ENCODE results near the gene ARHGAP44.

The ARHGAP44 gene

DNA sequence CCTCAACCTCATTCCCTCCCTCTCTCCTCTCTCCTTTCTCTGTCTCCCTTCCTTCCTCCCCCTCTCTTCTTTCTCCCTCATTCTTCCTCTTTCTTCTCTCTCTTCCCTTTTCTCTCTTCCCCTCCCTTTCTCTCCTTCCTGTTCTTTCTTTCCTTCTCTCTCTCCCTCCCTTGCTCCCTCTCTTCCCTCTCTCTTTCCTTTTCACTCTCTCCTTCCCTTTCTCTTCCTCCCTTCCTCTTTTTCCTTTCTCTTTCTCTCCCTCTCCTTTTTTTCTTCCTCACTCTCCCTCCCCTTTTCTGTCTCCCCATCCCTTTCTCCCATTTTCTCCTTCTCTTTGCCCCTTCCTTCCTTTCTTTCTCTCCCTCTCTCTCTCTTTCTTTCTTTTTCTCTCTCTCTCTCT lies 236.4 kb downstream of the ARHGAP44 start:
- no peak for DNase-seq (ENCODE audit: low read depth)

DNA sequence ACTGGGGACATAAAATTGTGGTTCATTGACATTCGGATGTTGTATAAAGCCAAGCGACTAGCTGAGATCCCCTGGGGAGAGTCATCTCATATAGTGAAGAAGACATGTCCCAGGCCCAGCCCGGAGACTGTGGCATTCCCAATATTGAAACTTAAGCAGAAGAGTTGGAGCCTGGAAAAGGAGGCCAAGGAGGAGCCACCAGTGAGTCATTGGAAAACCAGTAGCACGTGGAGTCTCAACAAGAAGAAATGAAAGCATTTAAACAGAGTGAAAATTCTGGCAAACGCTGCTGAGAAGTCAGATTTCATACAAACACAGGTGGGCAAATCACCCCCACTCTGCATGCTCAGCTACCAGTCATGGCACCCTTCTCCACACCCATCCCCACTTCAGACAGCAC lies 237.9 kb downstream of the ARHGAP44 start:
- DNase-seq (ENCODE audit: low read depth), result no peak

DNA sequence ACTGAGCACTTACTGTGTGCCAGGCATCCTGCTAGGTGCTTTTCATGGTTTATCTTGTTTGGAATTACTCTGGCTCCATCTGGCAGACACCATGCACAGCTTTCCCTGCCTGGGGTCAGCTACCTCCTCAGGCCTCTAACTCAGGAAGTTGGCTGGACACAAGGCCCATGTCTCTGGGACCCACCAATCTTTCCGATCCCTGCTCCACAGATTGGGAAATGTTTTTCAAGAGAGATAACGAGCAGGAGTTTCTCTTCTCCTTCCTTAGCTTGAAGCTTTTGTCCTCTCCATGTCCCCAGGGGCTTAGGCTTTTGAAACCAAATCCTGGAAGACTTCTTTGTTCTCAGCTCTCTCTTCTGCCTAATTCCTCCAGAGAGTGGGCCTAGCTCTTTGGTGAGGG lies 240.0 kb downstream of the ARHGAP44 start:
- DNase-seq (ENCODE audit: low read depth), result no peak

DNA sequence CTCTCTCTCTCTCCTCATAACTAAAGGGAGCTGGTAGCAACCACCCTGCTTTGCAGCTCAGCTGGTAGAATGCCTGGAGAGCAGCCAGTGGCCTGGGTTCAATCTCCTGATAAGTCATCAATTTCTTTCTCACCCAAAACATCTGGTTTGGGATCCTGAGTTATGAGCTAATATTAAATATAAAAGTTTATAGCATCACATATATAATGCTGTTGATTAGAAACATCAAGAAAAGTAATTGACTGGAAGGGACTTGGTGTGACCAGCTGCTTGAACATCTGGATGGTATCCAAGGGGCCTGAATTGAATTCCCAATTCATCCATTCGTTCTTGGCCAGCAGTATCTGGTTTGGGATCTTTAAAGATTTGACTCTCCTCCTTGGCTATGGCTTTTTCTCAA lies 240.8 kb downstream of the ARHGAP44 start:
- no peak for DNase-seq (ENCODE audit: low read depth)

DNA sequence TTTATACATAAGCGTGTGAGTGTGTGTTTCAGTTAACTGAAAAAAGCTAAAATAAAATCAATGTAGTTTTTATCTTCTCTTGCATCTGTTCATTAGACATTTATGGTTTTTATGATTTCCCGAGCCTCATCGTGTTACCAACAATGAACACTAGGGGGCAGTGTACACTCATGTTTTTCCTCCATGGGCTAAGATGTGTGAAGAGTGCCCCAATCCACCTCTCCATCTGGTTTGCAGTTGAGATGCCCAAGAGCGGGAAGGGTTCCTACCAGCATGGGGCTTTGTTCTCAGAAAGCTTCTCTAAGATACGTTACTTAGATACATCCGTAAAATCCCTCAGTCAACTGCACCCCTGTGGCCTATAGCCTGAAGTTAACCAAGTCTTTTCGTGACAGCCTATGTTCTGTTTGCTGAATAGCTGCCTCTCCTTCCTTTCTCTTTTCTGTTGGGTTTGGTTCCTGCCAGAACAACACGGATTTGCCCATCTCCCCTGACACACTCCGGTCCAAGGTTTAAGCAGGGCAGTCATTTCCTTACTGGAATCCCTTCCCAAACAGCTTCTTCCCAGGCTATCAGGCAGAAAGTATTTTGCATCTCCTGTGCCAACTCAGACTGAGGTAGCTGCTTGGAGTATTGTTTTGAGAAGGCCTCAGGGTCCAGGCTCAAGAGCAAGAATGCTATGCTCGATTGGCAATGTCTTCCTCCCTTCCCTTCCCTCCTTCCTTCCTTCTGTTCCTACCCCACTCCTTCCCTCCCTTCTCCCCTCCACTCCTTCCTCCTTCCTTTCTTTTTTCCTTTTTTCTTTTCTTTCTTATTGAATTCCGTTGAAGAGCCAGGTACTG lies 241.4 kb downstream of the ARHGAP44 start:
- DNase-seq (ENCODE audit: low read depth), result peak; percentile 6

DNA sequence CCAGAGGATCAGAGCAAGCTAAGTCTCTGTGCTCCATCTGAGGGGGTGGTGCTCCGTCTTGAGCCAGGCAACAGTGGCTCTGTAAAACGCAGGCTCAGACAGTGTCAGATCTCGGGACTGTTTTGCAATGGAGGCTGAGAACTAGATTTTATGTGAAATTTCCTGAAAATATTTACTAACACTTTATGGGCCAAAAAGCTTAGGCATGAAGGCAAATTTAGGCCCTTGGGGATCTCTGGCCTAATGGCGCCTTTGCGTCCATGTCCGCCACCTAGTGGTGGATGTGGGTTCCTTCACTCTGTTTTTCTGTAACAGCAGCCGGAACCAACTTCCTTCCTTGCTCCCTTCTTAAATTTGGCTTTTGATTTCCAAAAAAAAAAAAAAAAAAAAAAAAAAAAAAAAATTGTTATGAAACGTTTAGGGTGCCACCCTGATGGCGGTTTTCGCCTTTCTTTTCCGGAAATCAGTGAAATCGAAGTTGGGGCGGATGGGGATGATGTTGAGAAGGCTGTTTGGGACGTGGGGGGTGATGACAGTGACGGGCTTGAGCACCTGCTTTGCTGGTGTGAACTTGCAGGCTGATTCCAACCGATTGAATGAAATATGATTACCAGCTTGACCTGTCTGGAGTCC lies 242.5 kb downstream of the ARHGAP44 start:
- DNase-seq (ENCODE audit: low read depth), result peak; percentile 28

DNA sequence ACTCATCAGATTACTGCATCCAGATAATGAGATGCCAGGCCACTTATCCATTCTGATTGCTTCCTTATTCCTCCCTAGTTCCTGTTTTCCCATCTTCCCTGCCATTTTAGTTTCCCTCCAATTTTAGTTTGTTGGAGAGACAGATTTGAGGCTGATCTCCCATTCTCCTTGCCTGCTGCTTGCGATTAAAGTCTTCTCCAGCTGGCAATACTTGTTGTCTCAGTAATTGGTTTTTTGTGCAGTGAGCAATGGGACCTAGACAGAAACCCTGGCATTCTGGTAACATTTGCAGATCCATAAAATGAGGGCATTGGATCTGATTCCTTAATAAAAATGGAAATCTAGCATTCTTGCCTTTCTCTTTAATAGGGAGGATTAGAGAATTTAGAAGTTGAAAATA lies 246.1 kb downstream of the ARHGAP44 start:
- DNase-seq (ENCODE audit: low read depth), result no peak

DNA sequence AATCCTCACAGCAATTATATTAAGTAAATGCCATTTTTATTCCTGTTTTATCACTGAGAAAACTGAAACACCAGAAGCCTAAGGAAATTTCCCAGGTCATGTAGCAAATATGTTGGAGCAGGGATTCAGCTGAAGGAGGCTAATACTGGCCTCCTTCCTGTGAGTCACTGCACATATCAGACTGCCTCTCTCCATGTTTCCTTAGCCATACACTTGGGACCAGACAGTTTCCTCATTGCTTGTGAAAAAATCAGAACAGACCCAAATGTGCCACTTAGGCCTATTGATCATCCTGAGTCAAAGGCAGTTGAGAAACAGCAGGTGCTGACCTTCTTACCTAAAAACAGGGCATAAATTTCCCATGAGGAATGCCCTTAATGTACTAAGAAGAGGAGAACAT lies 247.5 kb downstream of the ARHGAP44 start:
- DNase-seq (ENCODE audit: low read depth), result no peak

DNA sequence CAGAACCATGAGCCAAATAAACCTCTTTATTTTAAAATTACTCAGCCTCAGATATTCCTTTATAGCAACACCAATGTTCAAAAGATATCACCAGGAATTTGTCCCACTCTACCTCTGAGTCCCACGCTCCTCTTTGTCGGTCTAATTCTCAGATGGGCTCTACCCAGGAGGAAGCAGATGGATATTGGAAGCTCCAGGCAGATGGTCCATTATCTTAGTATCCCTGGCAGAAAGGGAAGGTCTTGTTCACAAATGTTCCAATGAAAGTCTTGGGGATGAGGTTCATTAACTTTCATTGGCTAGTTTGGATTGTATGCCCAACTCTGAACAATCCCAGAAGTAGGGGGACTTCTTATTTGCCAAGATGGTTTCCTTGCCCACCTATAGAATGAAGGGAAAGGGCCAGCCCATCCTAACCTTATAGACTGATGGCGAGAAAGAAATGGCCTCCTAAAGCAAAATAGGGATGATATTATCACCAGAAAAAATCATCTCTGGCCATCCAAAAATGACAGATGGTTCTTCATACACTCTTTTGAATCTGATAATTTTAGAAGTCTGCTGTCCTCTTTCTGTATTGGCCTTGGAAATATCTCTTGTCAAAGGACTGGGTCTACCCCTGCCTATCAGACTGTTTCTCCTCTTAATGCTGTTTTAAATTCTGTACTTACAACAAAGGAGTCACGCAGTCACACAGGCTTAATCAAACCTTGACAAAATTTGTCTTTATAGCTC lies 249.8 kb downstream of the ARHGAP44 start:
- no peak for DNase-seq (ENCODE audit: low read depth)
